RKO (cell line): ENCODE results near the gene KITLG.
A peak's percentile ranks its signal among the peaks of the same experiment; 100 is the strongest.
"Not testable (repeated sequence)": the region's sequence is repeated elsewhere in the genome, so short reads cannot be mapped to it uniquely, and the experiment has no call there.

Experiments used
- DNase-seq: peaks from one replicate; pipeline ENCODE4 v3.0.0-alpha.2; 2016; ENCODE audit warnings: low spot score

The KITLG gene, protein sequence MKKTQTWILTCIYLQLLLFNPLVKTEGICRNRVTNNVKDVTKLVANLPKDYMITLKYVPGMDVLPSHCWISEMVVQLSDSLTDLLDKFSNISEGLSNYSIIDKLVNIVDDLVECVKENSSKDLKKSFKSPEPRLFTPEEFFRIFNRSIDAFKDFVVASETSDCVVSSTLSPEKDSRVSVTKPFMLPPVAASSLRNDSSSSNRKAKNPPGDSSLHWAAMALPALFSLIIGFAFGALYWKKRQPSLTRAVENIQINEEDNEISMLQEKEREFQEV

DNA sequence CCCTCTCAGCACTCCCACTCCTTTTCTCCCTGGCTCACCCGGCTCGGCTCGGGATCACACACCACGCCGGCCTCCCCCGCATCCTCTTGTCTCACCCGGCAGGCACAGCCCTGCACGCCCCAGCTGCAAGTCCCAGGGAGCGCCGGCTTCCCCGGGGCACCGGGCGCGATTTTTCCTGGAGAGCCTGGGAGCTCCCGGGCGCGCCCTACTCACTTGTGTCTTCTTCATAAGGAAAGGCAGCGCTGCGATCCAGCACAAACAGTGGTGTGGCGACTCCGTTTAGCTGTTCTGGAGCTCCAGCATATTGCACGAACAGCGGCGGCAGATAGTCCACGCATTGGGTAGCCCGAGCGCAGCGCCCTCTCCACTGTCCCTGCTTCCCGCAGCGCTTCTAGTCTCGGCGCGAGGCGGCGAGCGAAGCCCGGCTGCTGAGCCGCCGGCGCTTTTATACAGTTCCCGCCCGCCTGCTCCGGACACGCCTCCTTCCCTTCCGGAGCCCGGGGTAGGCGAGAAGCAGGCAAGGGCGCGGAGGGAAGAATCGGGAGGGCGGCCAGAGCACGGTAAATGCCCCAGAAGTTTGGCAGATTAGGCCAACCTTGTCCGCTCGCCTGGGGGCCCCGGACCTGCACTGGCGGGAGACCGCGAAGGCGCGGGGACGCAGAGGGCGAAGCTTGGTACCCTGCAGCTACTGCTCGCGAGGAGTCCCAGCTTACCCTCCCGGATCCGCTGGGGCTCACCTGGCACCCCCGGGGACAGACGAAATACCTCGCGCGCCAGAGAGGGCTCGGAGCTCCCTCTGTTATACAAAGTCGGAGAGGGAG, at the start of gene KITLG:
Gene KITLG (minus strand): TSS at position 421 of the 821 bp plus-strand sequence. CDS start 193 bp downstream, at position 228.
- peak; percentile 84 for DNase-seq

DNA sequence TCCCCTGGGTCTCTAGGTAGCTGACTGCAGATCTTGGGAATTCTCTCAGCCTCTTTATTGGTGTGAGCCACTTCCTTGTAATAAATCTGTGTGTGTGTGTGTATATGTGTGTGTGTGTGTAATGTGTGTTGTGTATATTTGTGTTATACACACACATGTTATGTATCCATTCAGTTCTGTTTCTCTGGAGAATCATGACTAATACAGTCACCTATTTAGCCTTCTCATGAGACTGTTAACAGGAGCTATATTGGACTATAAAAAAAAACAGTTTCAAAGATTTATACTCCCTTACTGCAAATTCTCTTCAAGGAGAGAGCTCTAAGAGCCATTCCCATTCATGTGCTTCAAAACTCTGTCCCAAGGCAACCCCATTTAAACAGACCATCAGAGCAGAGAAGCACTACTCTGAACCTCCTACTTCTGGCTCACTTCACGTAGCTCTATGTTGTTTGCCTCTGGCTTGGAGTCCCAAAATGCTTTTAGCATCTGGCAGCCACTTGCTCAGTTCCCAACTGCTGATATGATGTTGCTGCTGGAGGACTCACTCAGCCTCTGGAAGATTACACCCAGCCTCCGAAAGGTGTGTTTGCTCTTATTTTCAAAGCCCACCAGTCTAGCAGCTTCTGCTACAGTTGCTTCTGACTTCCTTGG, 48.7 kb upstream of the KITLG start:
- no peak for DNase-seq

DNA sequence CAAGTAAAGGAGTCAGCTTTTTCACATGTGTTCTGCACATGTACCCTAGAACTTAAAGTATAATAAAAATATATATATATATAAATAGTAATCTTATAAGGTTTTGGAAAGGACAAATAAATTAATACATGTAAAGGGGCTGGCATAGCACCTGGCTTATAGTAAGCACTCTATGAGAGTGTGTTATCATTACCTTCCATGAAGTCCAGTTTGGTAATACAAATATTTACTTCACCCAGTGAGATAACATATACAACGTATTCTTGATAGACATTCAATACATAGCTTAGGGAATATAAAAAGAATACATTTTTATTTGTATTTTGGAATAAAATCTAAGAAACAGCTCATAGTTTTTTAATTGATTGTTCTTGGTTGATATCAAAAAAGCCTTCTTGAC, 47.8 kb upstream of the KITLG start:
- DNase-seq, result not testable (repeated sequence)

DNA sequence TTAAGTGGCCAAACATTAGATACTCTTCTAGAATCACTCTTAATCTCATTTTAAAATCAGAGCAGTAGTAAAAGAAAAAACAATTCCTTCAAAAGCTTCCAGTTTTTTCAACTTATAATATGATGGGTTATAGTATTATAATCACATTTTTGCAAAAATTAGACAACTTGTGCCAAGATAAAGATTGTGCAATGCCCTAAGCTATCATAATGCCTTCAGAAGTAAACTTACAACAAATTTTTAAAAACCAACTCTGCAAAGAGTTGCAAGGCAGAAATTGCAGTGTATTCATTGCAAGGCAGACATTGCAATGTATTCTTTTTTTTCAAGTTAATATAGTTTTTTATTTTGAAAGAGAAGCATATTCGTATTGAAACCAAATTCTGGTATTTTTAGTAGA, 47.2 kb upstream of the KITLG start:
- DNase-seq, result no peak

DNA sequence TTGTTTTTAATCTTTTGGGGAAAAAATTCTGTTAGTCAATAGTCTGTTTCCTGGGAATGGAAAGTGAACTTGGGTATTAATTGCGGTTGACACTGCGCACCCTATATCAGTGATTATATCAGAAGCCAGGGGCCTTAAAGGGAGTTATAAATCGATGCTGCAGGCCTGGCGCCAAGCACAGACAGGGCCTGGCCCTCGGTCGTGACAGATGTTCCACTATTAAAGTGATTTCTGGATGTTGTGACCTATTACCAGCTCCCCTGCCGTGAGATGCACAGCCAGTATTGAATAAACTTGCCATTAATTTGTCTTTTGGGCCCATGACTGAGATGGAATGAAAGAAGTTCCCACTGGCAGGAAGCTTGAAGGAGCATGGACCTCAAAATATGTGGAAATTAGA, 45.1 kb upstream of the KITLG start:
- no peak for DNase-seq

DNA sequence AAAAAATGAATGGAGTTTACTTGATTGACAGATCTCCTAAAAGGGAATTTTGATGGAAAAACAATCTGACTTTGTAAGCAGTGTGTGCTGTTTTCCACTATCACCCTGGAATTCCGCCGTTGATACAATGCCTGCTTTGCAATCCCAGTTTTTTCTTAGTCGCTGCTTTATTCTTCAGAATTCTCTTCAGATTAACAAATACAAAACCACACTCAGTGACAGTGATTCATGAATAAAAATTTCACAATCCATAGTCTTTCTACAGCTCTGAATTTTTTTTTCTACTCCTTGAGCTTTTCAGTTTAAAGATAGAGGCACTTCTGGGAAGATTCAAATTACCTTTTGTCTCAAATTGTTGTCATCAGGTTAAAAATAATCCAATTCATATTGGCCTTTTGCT, 44.6 kb upstream of the KITLG start:
- DNase-seq, result no peak

DNA sequence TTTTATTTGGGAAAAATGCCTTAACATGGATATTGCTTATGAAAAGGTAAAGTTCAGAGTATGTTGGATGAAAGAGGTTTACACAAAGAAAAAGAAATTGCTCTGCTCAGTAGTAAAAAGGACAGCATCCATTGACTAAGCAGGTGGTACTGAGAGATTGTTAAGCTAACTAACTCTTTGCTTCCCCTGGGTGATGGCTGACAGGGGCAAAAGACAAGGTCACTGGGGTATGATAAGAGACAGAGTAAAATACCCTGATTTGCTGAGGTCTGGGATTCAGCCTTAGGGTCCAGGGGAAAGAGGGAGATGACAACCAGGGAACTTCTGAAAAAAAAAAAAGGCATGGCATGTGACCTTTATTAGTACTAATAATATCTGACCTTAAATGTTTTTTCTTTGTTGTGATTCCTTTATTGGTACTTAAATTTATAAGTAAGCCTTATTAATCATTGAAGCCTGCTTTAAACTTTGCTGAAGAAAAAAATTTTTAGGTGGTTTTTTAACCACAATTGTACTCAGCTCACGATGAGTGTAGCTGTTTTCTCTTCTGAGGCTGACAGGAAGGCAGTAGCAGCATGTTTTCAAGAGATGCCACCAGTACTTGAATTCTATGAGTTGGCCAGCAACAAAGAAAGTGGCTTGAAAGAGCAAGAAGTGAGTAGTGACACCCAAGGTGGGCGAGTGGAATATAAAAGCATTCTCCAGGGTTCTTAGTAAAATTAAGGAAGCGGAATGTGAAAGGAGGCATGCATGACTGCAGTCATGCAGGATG, 43.7 kb upstream of the KITLG start:
- DNase-seq, result no peak

DNA sequence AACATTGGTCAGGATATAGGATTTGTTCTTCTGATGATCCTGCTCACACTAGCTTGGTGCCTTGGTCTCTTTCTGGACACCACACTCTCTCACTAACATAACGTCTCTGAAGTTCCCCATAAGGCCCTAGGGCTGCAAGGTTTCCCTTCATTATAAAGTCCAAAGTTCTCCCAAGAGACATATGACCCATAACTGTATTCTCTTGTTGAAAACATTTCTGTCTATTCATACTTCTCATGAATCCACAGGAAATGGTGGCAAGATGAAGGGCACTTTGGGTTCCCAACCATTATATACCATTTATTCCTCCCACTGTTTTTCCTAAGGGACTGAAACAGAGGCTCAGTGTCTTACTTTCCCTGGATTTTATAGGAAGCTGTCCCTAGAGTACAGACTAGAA, 37.1 kb upstream of the KITLG start:
- DNase-seq, result no peak

DNA sequence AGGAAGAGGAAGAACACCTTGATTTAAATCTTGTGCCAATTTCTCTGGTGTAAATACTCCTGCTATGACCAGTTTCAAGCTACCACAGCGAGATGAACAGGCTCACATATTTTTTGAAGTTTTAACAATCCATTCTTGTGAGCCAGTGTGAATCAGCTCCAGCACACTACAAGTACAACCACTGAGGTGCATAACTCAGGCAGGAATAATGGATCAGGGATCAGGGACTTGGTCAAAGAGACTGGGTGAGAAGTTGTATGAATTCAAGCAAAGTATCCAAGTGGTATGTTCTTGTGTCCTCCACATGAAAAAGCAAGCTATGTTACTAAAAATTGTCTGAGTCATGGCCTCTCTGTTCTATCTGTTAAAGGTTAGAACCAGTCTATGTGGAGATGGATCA, 35.2 kb upstream of the KITLG start:
- no peak for DNase-seq

DNA sequence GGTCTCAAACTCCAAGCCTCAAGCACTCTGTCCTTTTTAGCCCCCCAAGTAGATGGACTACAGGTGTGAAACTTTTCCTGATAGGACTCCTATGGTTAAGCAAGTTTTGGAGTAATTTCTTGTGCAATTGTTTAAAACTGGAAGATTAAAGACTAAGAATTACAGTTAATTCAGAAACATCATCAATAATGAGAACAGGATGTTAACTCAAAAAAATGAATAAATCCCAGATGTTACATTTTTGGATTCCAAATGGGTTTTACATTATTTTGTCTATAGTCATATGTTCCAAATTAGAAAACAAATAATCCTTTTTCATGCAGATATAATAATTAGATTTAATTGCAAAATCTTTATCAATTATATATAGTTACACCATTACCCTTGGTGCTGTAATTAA, 24.4 kb upstream of the KITLG start:
- DNase-seq, result no peak

DNA sequence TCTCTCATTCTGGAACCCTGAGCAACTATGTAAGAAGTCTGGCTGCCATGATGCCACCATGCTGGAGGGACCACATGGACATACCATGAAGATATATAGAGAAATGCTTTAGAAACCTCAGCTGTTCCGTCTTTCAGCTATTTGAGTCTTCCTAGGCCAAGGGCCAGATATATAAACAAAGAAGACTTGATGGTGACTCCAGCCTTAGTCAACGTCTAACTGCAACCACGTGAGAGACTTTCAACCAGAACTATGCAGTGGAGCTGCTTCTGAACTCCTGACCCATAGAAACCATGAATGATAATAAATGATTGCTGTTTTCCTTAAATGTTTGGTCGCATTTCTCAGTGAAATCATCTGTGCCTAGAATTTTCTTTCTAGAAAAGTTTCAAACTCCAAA, 20.0 kb upstream of the KITLG start:
- DNase-seq, result peak; percentile 24

DNA sequence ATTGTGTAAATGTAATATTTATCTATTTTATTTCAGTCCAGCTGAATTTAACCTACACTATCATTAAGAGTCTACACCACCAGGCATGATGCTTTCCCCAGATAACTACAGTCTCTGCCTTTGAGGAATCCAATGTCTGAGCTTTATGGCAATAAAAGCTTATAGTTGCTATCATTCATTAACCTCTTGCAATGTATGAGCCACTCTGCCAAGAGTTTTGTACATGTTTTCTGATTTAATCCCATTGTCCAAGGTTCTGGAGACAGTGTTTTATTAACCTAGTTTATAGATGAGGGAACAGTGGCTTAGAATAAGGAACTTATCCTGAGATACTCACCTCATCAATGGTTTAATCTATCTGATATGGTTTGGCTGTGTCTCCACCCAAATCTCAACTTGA, 17.1 kb upstream of the KITLG start:
- DNase-seq, result no peak

DNA sequence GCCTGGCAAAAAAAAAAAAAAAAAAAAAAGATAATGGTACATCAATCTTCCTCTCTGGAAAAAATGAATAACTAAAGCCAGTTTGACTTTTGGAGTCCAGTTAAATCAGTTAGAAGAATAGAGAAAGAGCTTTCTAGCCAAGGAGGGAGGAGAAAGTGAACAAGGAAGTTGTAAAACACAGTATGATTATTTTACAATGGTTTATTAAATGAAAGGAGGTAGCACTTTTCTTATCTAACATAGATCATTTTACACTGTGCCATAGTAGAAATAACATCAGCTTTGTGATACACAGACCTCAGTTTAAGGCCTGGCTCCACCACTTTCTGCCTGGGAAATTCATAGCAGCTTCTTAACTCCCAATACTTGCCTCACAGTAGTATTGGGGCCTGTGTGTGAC, 15.4 kb upstream of the KITLG start:
- DNase-seq, result no peak

DNA sequence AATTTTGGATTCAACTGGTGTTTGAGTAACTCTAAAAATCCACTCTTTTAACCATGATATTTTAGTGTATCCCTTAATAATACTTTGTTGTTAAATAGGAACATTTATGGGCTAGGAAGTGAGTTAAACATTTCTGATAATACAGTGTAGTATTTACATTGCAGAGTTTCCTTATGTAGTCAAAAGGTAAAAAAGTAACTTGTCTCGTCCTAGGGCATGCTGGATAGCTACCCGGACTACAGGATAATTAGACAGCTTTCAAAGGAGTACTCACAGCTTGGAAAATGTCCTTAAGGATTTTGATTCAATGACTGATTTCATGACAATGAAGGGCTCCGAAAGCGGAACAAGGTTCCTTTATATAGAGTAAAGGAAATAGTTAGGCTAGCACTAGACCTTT, 14.5 kb upstream of the KITLG start:
- no peak for DNase-seq

DNA sequence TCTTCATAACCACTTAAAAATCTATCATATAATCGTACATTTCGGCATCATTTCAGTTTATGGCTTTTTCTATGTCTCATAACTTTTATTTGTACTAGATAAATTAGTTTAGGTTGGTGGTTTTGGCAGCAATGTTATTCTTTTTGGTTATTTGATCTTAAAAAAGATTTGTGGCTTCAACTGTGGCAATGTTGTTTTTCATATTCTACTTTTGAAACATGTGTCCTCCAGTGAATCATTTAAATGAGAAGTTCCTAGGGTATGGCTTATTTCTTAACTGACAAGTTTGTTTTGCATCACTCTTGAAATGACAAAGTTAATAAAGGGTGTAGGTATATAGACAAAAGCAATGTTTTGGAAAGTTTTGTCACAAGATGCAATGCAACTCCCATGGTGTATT, 11.1 kb upstream of the KITLG start:
- no peak for DNase-seq

DNA sequence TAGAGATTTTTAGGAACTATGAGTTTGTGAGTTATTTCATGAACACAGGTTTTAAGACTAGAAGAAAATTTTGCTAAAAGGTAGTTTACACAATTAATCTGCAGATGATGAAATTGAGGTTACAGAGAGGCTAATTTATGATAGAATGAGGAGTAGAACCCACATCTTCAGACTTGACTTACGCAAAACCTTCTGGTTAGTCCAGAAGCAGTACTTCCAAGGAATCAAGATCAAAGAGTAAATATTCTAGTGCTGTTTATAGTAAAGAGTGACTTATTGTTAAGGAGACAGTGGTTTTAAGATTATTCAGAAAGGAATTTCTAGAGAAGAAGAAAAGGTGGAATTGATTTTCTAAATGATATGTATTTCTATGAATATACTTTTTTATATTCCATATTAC, 10.6 kb upstream of the KITLG start:
- no peak for DNase-seq

DNA sequence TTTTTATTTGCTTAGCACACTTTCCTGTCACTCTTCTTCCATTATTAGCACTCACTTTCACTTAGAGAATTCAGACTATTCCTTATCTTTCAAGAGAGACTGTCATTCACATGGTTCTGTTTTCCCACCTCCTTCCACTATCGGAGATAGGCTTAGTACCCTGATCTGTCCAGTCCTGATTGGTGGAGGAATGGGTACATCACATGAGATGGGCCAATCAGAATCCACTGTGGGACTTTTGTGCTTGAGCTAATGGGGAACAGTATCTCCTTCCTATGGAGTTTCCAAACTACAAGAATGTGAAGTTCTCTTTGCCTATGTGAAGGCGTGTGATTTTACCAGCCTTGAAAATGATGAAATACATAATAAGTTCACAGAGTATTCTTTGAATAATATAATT, 4.8 kb upstream of the KITLG start:
- no peak for DNase-seq

DNA sequence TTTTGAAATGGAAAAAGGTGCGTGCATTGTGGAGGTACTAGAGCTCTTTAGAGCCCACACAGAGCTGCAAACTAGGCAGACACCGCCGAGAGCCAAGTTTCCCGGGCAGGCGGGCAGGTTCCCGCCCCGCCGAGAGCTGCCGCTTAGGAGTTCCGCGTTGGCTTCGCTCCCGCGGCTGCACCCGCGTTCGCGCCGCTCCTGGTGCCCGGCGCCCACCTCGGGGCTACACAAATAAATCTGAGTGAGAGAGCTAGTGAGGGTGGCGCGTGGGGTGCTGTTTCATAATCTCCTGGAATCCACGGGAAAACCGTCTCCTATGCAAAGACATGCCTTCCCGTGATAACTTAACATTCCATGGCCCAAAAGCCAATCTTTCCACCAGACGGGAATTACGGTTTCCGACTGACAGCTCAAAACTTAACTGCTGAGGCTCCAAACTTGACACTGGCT, 645 bp downstream of the KITLG start:
- DNase-seq, result peak; percentile 45

DNA sequence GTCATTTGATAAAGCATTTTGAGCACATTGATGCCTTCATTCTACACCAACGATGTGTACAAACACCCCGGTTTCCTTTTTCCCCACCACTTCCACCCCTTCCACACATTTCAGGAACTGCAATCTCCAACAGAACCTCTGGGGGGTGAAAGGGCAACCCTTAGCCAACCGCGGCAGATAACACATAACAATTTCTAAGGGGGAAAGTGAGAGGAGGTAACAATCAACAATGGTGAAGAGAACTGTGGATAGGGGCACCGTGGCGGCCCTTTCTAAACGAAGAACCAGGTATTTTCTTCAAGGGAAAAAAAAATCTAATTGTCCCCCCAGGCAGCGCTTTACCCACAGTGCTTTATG, 1.1 kb downstream of the KITLG start:
- DNase-seq, result peak; percentile 79

DNA sequence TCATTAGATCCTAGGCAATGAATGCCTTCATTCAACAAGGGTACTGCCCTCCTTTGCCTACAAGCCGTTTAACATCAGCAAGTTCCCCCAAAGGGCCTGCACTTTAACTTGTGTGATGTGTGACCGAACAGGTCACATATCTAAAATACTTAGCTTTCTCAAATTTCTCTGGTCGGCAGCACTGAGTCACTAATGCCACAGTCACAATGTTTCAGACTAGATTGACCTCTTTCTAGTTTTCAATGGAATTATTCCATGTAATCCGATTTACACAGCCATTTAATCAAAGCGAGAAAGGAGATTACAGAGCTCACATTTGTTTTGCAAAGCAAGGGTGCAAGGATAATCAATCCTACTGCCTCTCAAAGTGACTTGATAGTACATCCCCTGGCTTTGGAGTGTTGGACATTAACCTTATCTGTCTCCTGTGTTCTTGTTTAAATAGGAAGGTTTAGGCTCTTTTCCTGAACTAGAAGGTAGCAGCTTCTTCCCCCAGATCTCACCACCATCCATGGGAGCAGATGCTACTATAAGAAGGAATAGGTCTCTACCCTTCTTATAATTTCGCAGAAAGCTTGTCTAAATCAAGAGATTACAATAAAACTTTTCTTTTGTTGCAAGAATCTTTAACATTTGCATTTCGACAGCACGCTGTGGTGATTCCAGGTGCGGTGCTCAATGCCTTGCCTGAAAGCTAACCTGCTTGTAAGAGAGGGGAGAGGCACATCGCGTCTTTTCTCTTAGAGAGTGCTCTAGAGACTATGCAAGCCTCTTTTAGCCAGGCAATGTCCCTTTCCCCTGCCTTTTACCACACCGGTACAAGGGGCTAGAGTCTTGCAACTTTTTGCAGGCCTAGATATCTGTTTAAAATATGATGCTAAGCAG, 1.8 kb downstream of the KITLG start:
- DNase-seq, result peak; percentile 43

DNA sequence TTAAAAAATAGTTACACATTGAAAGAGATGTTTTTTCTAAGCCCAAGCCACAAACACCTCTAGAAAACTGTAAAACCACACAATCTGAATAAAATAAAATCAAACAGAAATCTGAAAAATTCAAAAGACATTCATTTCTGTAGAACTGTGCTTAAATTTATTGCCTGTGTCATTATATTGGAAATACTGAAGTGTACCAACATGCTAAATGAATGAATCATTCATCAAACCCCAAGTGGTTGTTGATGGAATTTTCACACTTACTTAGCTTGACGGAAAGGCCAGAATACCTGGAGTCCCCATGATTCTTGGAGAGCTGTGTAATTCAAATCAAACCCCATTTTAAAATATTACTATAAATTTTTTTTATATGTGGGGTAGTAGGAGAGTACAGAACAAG, 2.7 kb downstream of the KITLG start:
- DNase-seq, result peak; percentile 48
